NCI-H82 treated with DMSO at 0.1 percent for 48 hours (cell line): Measurements from ENCODE around the gene DGKD.

Experiments
- DNase-seq: peaks from one replicate; lab custom pipeline; 2025; ENCODE audit not compliant: unreplicated experiment; lab: John Stamatoyannopoulos, UW

The DGKD gene

GRCh38 chr2:233473386-233473791, 119.1 kb downstream of the DGKD start:
- DNase-seq = no peak

GRCh38 chr2:233473878-233474277, 119.6 kb downstream of the DGKD start:
- DNase-seq = no peak

- DNase-seq = no peak
Measured at GRCh38 chr2:233474308-233475160, 120.2 kb downstream of the DGKD start.

GRCh38 chr2:233476063-233476410, 121.7 kb downstream of the DGKD start:
- no peak for DNase-seq

GRCh38 chr2:233476651-233477547, 122.6 kb downstream of the DGKD start:
- DNase-seq = no peak

- no peak for DNase-seq
Measured at GRCh38 chr2:233477548-233478433, 123.5 kb downstream of the DGKD start.

GRCh38 chr2:233479616-233480489, 125.6 kb downstream of the DGKD start:
- DNase-seq = no peak

GRCh38 chr2:233480490-233481202, 126.4 kb downstream of the DGKD start:
- no peak for DNase-seq

- DNase-seq = no peak
Measured at GRCh38 chr2:233481368-233482142, 127.3 kb downstream of the DGKD start.

- no peak for DNase-seq
Measured at GRCh38 chr2:233482616-233483015, 128.3 kb downstream of the DGKD start.

- no peak for DNase-seq
Measured at GRCh38 chr2:233485726-233486125, 131.4 kb downstream of the DGKD start.

- DNase-seq = no peak
Measured at GRCh38 chr2:233486357-233486756, 132.1 kb downstream of the DGKD start.

GRCh38 chr2:233486778-233487552, 132.7 kb downstream of the DGKD start:
- no peak for DNase-seq

GRCh38 chr2:233487748-233488345, 133.6 kb downstream of the DGKD start:
- no peak for DNase-seq

GRCh38 chr2:233489143-233489542, 134.8 kb downstream of the DGKD start:
- no peak for DNase-seq

- no peak for DNase-seq
Measured at GRCh38 chr2:233489666-233490065, 135.4 kb downstream of the DGKD start.

GRCh38 chr2:233490831-233491230, 136.5 kb downstream of the DGKD start:
- no peak for DNase-seq

- no peak for DNase-seq
Measured at GRCh38 chr2:233491326-233491725, 137.0 kb downstream of the DGKD start.
